ENCODE data around the gene UPP1. TPM values are rescaled to one million over a fixed set of nuclear protein-coding genes. Genes with fewer than 3 reads are reported as not detected.

Gene UPP1
- total and polyA plus RNA-seq, 2 of the 4 experiments (the other 2 are of a cell fraction), result 3.9 to 14.5 TPM

GRCh38 chr7:48091506-48092433 is 2.7 kb downstream of the UPP1 start:
- Histone ChIP-seq H3K18ac (ENCODE audit: low read depth, low read length) (no peak overlapping the region), H4K8ac (ENCODE audit: low read depth in 2 of 2, low read length in 2 of 2) (no peak overlapping the region), H3K36me3 (ENCODE audit: control insufficient read depth, insufficient read depth, low read length) (peaks cover 20% of the 10 kb centered on the region), H3K4me2 (ENCODE audit: low read depth, low read length) (no peak overlapping the region), H3K9me3 (ENCODE audit: control insufficient read depth, insufficient read depth, low read length) (no peaks in the 10 kb centered on the region), H3K4me1 (ENCODE audit: control insufficient read depth, insufficient read depth, low read length) (peaks cover 22% of the 10 kb centered on the region), H3K27ac (ENCODE audit: insufficient read depth, low read length) (no peak overlapping the region), H3K79me1 (ENCODE audit: low read depth in 1 of 2, low read length in 2 of 2) (peaks cover 31 to 51% of the 10 kb centered on the region in 2 experiments), H2BK20ac (ENCODE audit: low read depth, low read length) (no peak overlapping the region), H3K14ac (replicated peaks; ENCODE audit: low read depth, low read length) (no peak overlapping the region), H4K20me1 (ENCODE audit: insufficient read depth, low read length) (no peaks in the 10 kb centered on the region), H3K4ac (ENCODE audit: low read depth, low read length) (no peak overlapping the region; the same call in 1 of the 2 replicates), H4K91ac (ENCODE audit: insufficient read depth, low read depth, low read length) (no peak overlapping the region), H3K4me3 (ENCODE audit: insufficient read depth, low read depth, low read length) (no peak overlapping the region), H2AK9ac (replicated peaks; ENCODE audit: low read depth, low read length, poor library complexity) (no peak overlapping the region), H3K9me1 (ENCODE audit: insufficient read depth, low read length) (peaks cover 24% of the 10 kb centered on the region), H3K23ac (ENCODE audit: low read depth, low read length) (no peak overlapping the region), H3K27me3 (ENCODE audit: control insufficient read depth, insufficient read depth, low read length) (no peaks in the 10 kb centered on the region), H2AFZ (replicated peaks; ENCODE audit: low read length, poor library complexity) (no peak overlapping the region), H2AK5ac (ENCODE audit: low read depth, low read length) (0 out of 2 replicates have a peak overlapping the region, but pooled peaks have one; percentile 11), H3K9ac (ENCODE audit: low read depth, low read length) (no peak overlapping the region), H2BK120ac (ENCODE audit: low read depth, low read length) (no peak overlapping the region), H4K5ac (ENCODE audit: low read depth, low read length) (no peak overlapping the region), H2BK5ac (ENCODE audit: low read depth, low read length, poor library complexity, severe bottlenecking) (no peak overlapping the region), H2BK15ac (ENCODE audit: low read depth, low read length) (no peak overlapping the region), H3K56ac (ENCODE audit: extremely low read depth, insufficient read depth, low read length) (no peak overlapping the region)
- POLR2A ChIA-PET (ENCODE audit: unreplicated experiment), result no interaction called here
- no TSS peak for BruUV-seq (replicated peaks)
- in situ Hi-C loops (cut with MboI; ENCODE audit: low sequenced_read_pairs), result loop anchor here (10.0 kb wide), 1 partner anchor 107 kb away; no protein-coding TSS in a partner anchor
- ATAC-seq (ENCODE audit: low read depth), result no peak
- intact Hi-C loops (cut with micrococcal nuclease), result no loop called here
- CTCF ChIA-PET, result interaction anchor here (0.6 to 0.8 kb wide), 2 partner anchors 18 to 100 kb away, joined by 3 to 5 read pairs; no protein-coding TSS in a partner anchor
- WGBS, 2 experiments (ENCODE audit: extremely low coverage in 2 of 2, insufficient read length in 1 of 2), result no CpG with 5 or more reads among the region's 10 CpGs
- DNase-seq, result no peak
- dilution Hi-C loops (cut with HindIII; ENCODE audit: low sequenced_read_pairs, unreplicated experiment), result no loop called here
- no peak; the same call in 1 of the 2 replicates for TF ChIP-seq POLR2A (IDR thresholded peaks at IDR 0.05; ENCODE audit: low read depth, low read length)
- TF ChIP-seq CEBPB (IDR thresholded peaks at IDR 0.05; ENCODE audit: low read depth, low read length), result no peak
- TF ChIP-seq RAD21 (IDR thresholded peaks at IDR 0.05; ENCODE audit: low read length), result no peak
- no peak for TF ChIP-seq NFE2L2 (IDR thresholded peaks at IDR 0.05; ENCODE audit: low read depth, low read length)
- no peak for TF ChIP-seq BHLHE40 (IDR thresholded peaks at IDR 0.05; ENCODE audit: low read depth, low read length)
- TF ChIP-seq MAZ (IDR thresholded peaks at IDR 0.05; ENCODE audit: borderline replicate concordance, low read depth, low read length), result no peak
- no peak for TF ChIP-seq CTCF (conservative IDR thresholded peaks at IDR 0.05; ENCODE audit: low read depth, low read length)
- TF ChIP-seq MXI1 (IDR thresholded peaks at IDR 0.05; ENCODE audit: borderline replicate concordance, low read depth, low read length), result no peak
- no peak for TF ChIP-seq CHD1 (IDR thresholded peaks at IDR 0.05; ENCODE audit: low read depth, low read length)
- TF ChIP-seq RFX5 (IDR thresholded peaks at IDR 0.05; ENCODE audit: low read depth, low read length), result no peak
- no peak for TF ChIP-seq FOS (IDR thresholded peaks at IDR 0.05; ENCODE audit: low read depth, low read length)
- TF ChIP-seq SMC3 (IDR thresholded peaks at IDR 0.05; ENCODE audit: low read depth, low read length), result no peak
- TF ChIP-seq RCOR1 (IDR thresholded peaks at IDR 0.05; ENCODE audit: insufficient replicate concordance, low read length), result no peak
- TF ChIP-seq MAFK (IDR thresholded peaks at IDR 0.05; ENCODE audit: low read depth, low read length), result no peak
- TF ChIP-seq USF2 (IDR thresholded peaks at IDR 0.05; ENCODE audit: low read depth, low read length), result no peak

All from IMR-90 (cell line).